ENCODE data around the gene OR4C6. TPM values are rescaled to one million over a fixed set of nuclear protein-coding genes. Genes with fewer than 3 reads are reported as not detected.

The OR4C6 gene
- total RNA-seq, 2 donors from 2014 or later: not detected

GRCh38 chr11:55655096-55655495, 6.9 kb upstream of the OR4C6 start:
- Histone ChIP-seq H3K4me1 (no peaks in the 10 kb centered on the region), H3K4me3 (no peak overlapping the region), H3K27me3 (no peaks in the 10 kb centered on the region), H3K9me3 (no peaks in the 10 kb centered on the region), H3K36me3 (no peaks in the 10 kb centered on the region), H3K27ac (no peak overlapping the region)
- no peak for TF ChIP-seq CTCF (IDR thresholded peaks at IDR 0.05)
- no peak for DNase-seq (ENCODE audit: low spot score)

- Histone ChIP-seq H3K27ac (no peak overlapping the region), H3K4me3 (no peak overlapping the region), H3K4me1 (no peaks in the 10 kb centered on the region), H3K27me3 (no peaks in the 10 kb centered on the region), H3K36me3 (no peaks in the 10 kb centered on the region), H3K9me3 (no peaks in the 10 kb centered on the region)
- no peak for TF ChIP-seq CTCF (IDR thresholded peaks at IDR 0.05)
- no peak for DNase-seq (ENCODE audit: low spot score)
Measured at GRCh38 chr11:55658031-55658573, 3.9 kb upstream of the OR4C6 start.

- no peak for DNase-seq (ENCODE audit: low spot score)
- no peak for TF ChIP-seq CTCF (IDR thresholded peaks at IDR 0.05)
- no peak overlapping the region for H3K4me3 ChIP-seq
Measured at GRCh38 chr11:55658608-55659007, 3.4 kb upstream of the OR4C6 start.

GRCh38 chr11:55669376-55669775, 7.4 kb downstream of the OR4C6 start:
- no peak overlapping the region for H3K27ac ChIP-seq
- H3K36me3 ChIP-seq: no peaks in the 10 kb centered on the region
- no peaks in the 10 kb centered on the region for H3K4me1 ChIP-seq
- H3K9me3 ChIP-seq: no peaks in the 10 kb centered on the region
- H3K4me3 ChIP-seq: no peak overlapping the region
- no peak for DNase-seq (ENCODE audit: low spot score)
- no peak for TF ChIP-seq CTCF (IDR thresholded peaks at IDR 0.05)
- no peaks in the 10 kb centered on the region for H3K27me3 ChIP-seq

More at GRCh38 chr11:55658608-55659007, 3.4 kb upstream of the OR4C6 start:
- Histone ChIP-seq H3K4me1 (no peaks in the 10 kb centered on the region), H3K9me3 (no peaks in the 10 kb centered on the region), H3K36me3 (no peaks in the 10 kb centered on the region), H3K27me3 (no peaks in the 10 kb centered on the region), H3K27ac (no peak overlapping the region)

- no peak for DNase-seq (ENCODE audit: low spot score)
- Histone ChIP-seq H3K36me3 (no peaks in the 10 kb centered on the region), H3K4me1 (no peaks in the 10 kb centered on the region), H3K27ac (no peak overlapping the region), H3K4me3 (no peak overlapping the region), H3K9me3 (no peaks in the 10 kb centered on the region), H3K27me3 (no peaks in the 10 kb centered on the region)
- no peak for TF ChIP-seq CTCF (IDR thresholded peaks at IDR 0.05)
Measured at GRCh38 chr11:55673860-55674259, 11.9 kb downstream of the OR4C6 start.

- H3K9me3 ChIP-seq: no peaks in the 10 kb centered on the region
- TF ChIP-seq CTCF (IDR thresholded peaks at IDR 0.05): no peak
Measured at GRCh38 chr11:55697817-55698216, 35.8 kb downstream of the OR4C6 start.

More at GRCh38 chr11:55697817-55698216, 35.8 kb downstream of the OR4C6 start:
- Histone ChIP-seq H3K36me3 (no peaks in the 10 kb centered on the region), H3K4me1 (no peaks in the 10 kb centered on the region), H3K4me3 (no peak overlapping the region), H3K27me3 (no peaks in the 10 kb centered on the region), H3K27ac (no peak overlapping the region)
- DNase-seq (ENCODE audit: low spot score): no peak

All from right atrium auricular region (tissue), 2 donors.